B cell (primary cell): Measurements from ENCODE around the gene SF1. TPM values are rescaled to one million over a fixed set of nuclear protein-coding genes. Genes with fewer than 3 reads are reported as not detected.

ENCODE experiments used
- ATAC-seq: fragments of 200-7000 bp; cut with Tn5 transposase; one replicate; pipeline ENCODE4 v1.10.0; 2021; ENCODE audit warnings: low read depth, mild to moderate bottlenecking, moderate number of reproducible peaks, moderate library complexity
- CTCF ChIA-PET: fragments of 350-600 bp; sonication (Branson Sonifier 250); formaldehyde crosslinking; loops from one replicate; lab custom pipeline; 2021; ENCODE audit warnings: antibody characterized with exemption, inconsistent platforms; lab: Charles Lee
- POLR2A ChIA-PET: fragments of 350-600 bp; sonication (Branson Sonifier 250); formaldehyde crosslinking; loops from one replicate; lab custom pipeline; 2021; ENCODE audit warnings: antibody characterized with exemption; lab: Charles Lee
- DNase-seq: peaks from one replicate; pipeline ENCODE4 v3.0.0; 2013
- H2AFZ ChIP-seq: 2 replicates; pipeline ENCODE4 v1.6.1; 2012; ENCODE audit warnings: mild to moderate bottlenecking, low read depth, low read length; ENCODE audit not compliant: insufficient read depth, poor library complexity, severe bottlenecking
- H3K27ac ChIP-seq, 2 donors: 1 replicate in 1 of 2; 2 replicates in 1 of 2; pipeline ENCODE4 v1.5.1; 2012 to 2013; ENCODE audit warnings: low read length in 2 of 2, mild to moderate bottlenecking in 2 of 2, moderate library complexity in 1 of 2
- H3K27me3 ChIP-seq, 4 experiments: fragments of 200-600 bp in 1 of 4; sonication (generic) in 1 of 4; replicated peaks in 1 of 4; 1 replicate in 2 of 4; 2 replicates in 2 of 4; pipeline versions ENCODE4 v1.6.1 to v1.7.0; 2013 to 2016; ENCODE audit warnings: low read length in 3 of 4, mild to moderate bottlenecking in 2 of 4, mixed read lengths in 1 of 4, moderate library complexity in 1 of 4; ENCODE audit not compliant: insufficient read depth in 4 of 4, control insufficient read depth in 3 of 4; ENCODE audit errors: control extremely low read depth in 1 of 4
- H3K36me3 ChIP-seq, 2 experiments: replicated peaks in 1 of 2; 1 replicate in 1 of 2; 2 replicates in 1 of 2; pipeline versions ENCODE4 v1.6.1 to v1.7.1; 2013; ENCODE audit warnings: low read length in 1 of 2; ENCODE audit not compliant: insufficient read depth in 2 of 2, control insufficient read depth in 1 of 2; ENCODE audit errors: control extremely low read depth in 1 of 2, extremely low read depth in 1 of 2
- H3K4me1 ChIP-seq, 2 donors: fragments of 200-600 bp in 1 of 2; sonication (generic) in 1 of 2; 1 replicate in 1 of 2; 2 replicates in 1 of 2; pipeline versions ENCODE4 v1.5.1 to v1.6.1; 2013 to 2017; ENCODE audit warnings: low read length in 2 of 2; ENCODE audit not compliant: control insufficient read depth in 2 of 2, insufficient read depth in 2 of 2
- H3K4me2 ChIP-seq: replicated peaks from 2 replicates; pipeline ENCODE3; 2012; ENCODE audit warnings: mild to moderate bottlenecking, low read depth, low read length; ENCODE audit not compliant: poor library complexity, severe bottlenecking
- H3K4me3 ChIP-seq, 5 experiments: fragments of 200-600 bp in 1 of 5; sonication (generic) in 1 of 5; 1 replicate in 3 of 5; 2 replicates in 2 of 5; pipeline versions ENCODE4 v1.5.1 to v1.7.0; 2011 to 2016; ENCODE audit warnings: low read length in 4 of 5, mild to moderate bottlenecking in 4 of 5, low read depth in 2 of 5, control low read depth in 1 of 5, moderate library complexity in 1 of 5; ENCODE audit not compliant: insufficient read depth in 1 of 5; ENCODE audit errors: control extremely low read depth in 1 of 5, extremely low read depth in 1 of 5
- H3K79me2 ChIP-seq: fragments of 200-600 bp; sonication (generic); one replicate; pipeline ENCODE4 v1.6.0; 2016; ENCODE audit warnings: low read length; ENCODE audit not compliant: control insufficient read depth, insufficient read depth
- H3K9ac ChIP-seq: fragments of 200-600 bp; sonication (generic); 2 replicates; pipeline ENCODE4 v1.6.1; 2017; ENCODE audit warnings: mild to moderate bottlenecking, low read length, moderate library complexity
- H3K9me3 ChIP-seq, 3 donors: one replicate each; pipeline versions ENCODE4 v1.6.1 to v1.7.1; 2013; ENCODE audit warnings: low read length in 2 of 3; ENCODE audit not compliant: control insufficient read depth in 2 of 3, insufficient read depth in 1 of 3; ENCODE audit errors: control extremely low read depth in 1 of 3
- H4K20me1 ChIP-seq: 2 replicates; pipeline ENCODE4 v1.6.0; 2012; ENCODE audit warnings: mild to moderate bottlenecking, low read length; ENCODE audit not compliant: insufficient read depth, control insufficient read depth, poor library complexity, severe bottlenecking
- H3K27ac Mint-ChIP-seq: one replicate; pipeline ENCODE4 v1.8.0; 2021; ENCODE audit warnings: mixed read lengths
- H3K27me3 Mint-ChIP-seq: one replicate; pipeline ENCODE4 v1.8.0; 2021; ENCODE audit warnings: mixed read lengths
- H3K4me1 Mint-ChIP-seq: one replicate; pipeline ENCODE4 v1.8.0; 2021; ENCODE audit warnings: mixed read lengths
- H3K4me3 Mint-ChIP-seq: one replicate; pipeline ENCODE4 v1.8.0; 2021; ENCODE audit warnings: mixed read lengths
- H3K9me3 Mint-ChIP-seq: one replicate; pipeline ENCODE4 v1.8.0; 2022; ENCODE audit warnings: mixed read lengths; ENCODE audit not compliant: insufficient read depth
- CTCF ChIP-seq: fragments of 200-600 bp; IDR thresholded peaks from one replicate; pipeline ENCODE4 v1.8.0; 2022; ENCODE audit warnings: antibody characterized with exemption, mild to moderate bottlenecking
- EZH2 ChIP-seq: IDR thresholded peaks from 2 replicates; pipeline ENCODE4 v1.6.1; 2012; ENCODE audit warnings: borderline replicate concordance, low read depth, mild to moderate bottlenecking, moderate library complexity, low read length; ENCODE audit not compliant: insufficient read depth, poor library complexity, severe bottlenecking
- WGBS: methylation state at CpG from one replicate; pipeline ENCODE4 v1.1.5; 2013; ENCODE audit warnings: missing lambda C conversion rate; ENCODE audit not compliant: insufficient coverage; 5-methylcytosine and 5-hydroxymethylcytosine counted together
- intact Hi-C: fragments of 100-400 bp; cut with micrococcal nuclease; formaldehyde crosslinking; loops from one replicate; pipeline ENCODE4 v1.10.0; 2022
- polyA plus RNA-seq: library from polyadenylated mRNA; depleted of rRNA; stranded (reverse); fragments of >200 nt; gene quantifications from 2 replicates; pipeline ENCODE4 v1.2.3, GENCODE V29; 2012
- total RNA-seq, 2 donors: library from RNA; stranded (reverse); fragments of 120-200 nt in 1 of 2; gene quantifications; 1 replicate in 1 of 2; 2 replicates in 1 of 2; pipeline versions ENCODE4 v1.2.3 to v1.2.4, GENCODE V29; 2013 to 2022

SF1 gene
- total and polyA plus RNA-seq, 2 donors (not counting 1 experiment from before 2014, with no cell fraction given) = 369 to 931 TPM

GRCh38 chr11:64753380-64754123 is 24.8 kb downstream of the SF1 start:
- Mint-ChIP-seq H3K27ac (no peak overlapping the region), H3K4me3 (no peak overlapping the region), H3K27me3 (no peaks in the 10 kb centered on the region), H3K9me3 (no peaks in the 10 kb centered on the region), H3K4me1 (peaks cover 30% of the 10 kb centered on the region)
- Histone ChIP-seq H3K27ac (no peak overlapping the region), H3K4me1 (peaks cover 7 to 19% of the 10 kb centered on the region in 2 donors), H3K36me3 (peaks cover 0 to 23% of the 10 kb centered on the region in 2 experiments), H3K4me2 (no peak overlapping the region), H3K27me3 (no peaks in the 10 kb centered on the region), H3K79me2 (peaks cover 62% of the 10 kb centered on the region), H4K20me1 (no peaks in the 10 kb centered on the region), H3K4me3 (no peak overlapping the region), H2AFZ (no peak overlapping the region), H3K9me3 (no peaks in the 10 kb centered on the region), H3K9ac (no peak overlapping the region)
- intact Hi-C loops = no loop called here
- no peak for DNase-seq
- TF ChIP-seq EZH2 = no peak
- TF ChIP-seq CTCF = no peak
- no peak for ATAC-seq
- POLR2A ChIA-PET = interaction anchor here (0.5 to 2.0 kb wide), 2 partner anchors 9 to 29 kb away, joined by 3 to 11 read pairs; no protein-coding TSS in a partner anchor
- CTCF ChIA-PET = interaction anchor here (13.7 kb wide), 1 partner anchor 14 kb away, joined by 280 read pairs; no protein-coding TSS in a partner anchor
- 96% methylated on average over 42 of the region's 43 CpGs for WGBS

DNA sequence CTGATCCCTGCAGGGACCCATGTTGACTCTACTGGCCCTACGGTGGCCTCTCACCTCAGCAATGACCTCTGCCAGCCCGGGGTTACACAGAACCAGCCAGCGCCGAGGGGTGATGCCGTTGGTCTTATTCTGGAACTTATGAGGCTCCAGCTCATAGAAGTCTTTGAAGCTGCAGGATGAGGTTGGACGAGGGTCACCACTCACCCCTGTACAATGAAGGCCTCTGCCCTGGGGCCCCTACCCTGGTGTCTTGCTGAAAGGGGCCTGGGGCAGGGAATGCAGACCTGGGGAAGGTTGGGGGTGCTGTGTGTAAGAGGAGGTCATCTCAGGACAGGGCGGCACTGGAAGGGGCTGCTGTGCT is 25.3 kb downstream of the SF1 start:
- H4K20me1 ChIP-seq = no peaks in the 10 kb centered on the region
- H3K9me3 ChIP-seq = no peaks in the 10 kb centered on the region
- ATAC-seq = no peak
- H3K4me1 ChIP-seq = peaks cover 7 to 18% of the 10 kb centered on the region in 2 donors
- no peaks in the 10 kb centered on the region for H3K27me3 ChIP-seq
- Mint-ChIP-seq H3K27ac (no peak overlapping the region), H3K9me3 (no peaks in the 10 kb centered on the region), H3K27me3 (no peaks in the 10 kb centered on the region), H3K4me3 (no peak overlapping the region), H3K4me1 (peaks cover 35% of the 10 kb centered on the region)
- H3K9ac ChIP-seq = no peak overlapping the region
- intact Hi-C loops = no loop called here
- ChIA-PET CTCF (interaction anchor here (13.7 kb wide), 1 partner anchor 15 kb away, joined by 280 read pairs; no protein-coding TSS in a partner anchor), POLR2A (interaction anchor here (0.5 to 2.0 kb wide), 3 partner anchors 9 to 30 kb away, joined by 3 to 11 read pairs (median 4); no protein-coding TSS in a partner anchor)
- H3K79me2 ChIP-seq = peaks cover 56% of the 10 kb centered on the region
- H3K4me2 ChIP-seq = no peak overlapping the region
- H3K36me3 ChIP-seq = peaks cover 0 to 23% of the 10 kb centered on the region in 2 experiments
- DNase-seq = no peak
- no peak overlapping the region for H3K4me3 ChIP-seq
- H2AFZ ChIP-seq = no peak overlapping the region
- 96% methylated on average over 7 of the region's 7 CpGs for WGBS
- H3K27ac ChIP-seq = no peak overlapping the region
- TF ChIP-seq EZH2 = no peak
